OCI-LY3 (cell line): Measurements from ENCODE around the gene TENT5C.

Experiments
- CTCF ChIP-seq: fragments of 200-600, 300-600 bp; sonication (generic); IDR thresholded peaks from 2 replicates; pipeline ENCODE4 v1.5.1; 2014; ENCODE audit warnings: antibody characterized with exemption, low read length, low read depth
- EZH2phosphoT487 ChIP-seq: fragments of 200-600 bp; shearing (Covaris generic); IDR thresholded peaks from 2 replicates; pipeline ENCODE4 v1.6.1; 2018; ENCODE audit warnings: antibody characterized with exemption, mixed run types, low read depth

GRCh38 chr1:117616967-117617366, 11.1 kb downstream of the TENT5C start:
- TF ChIP-seq CTCF (no peak), EZH2phosphoT487 (no peak)
